HG03432 (cell line): ENCODE data around the gene TMEM62.
"Not testable (repeated sequence)": the region's sequence is repeated elsewhere in the genome, so short reads cannot be mapped to it uniquely, and the experiment has no call there.

Experiments
- ATAC-seq: cut with Tn5 transposase; IDR thresholded peaks from one replicate; pipeline ENCODE4 v1.9.1; 2021; ENCODE audit warnings: mild to moderate bottlenecking, moderate library complexity; ENCODE audit not compliant: unreplicated experiment

Gene TMEM62

DNA sequence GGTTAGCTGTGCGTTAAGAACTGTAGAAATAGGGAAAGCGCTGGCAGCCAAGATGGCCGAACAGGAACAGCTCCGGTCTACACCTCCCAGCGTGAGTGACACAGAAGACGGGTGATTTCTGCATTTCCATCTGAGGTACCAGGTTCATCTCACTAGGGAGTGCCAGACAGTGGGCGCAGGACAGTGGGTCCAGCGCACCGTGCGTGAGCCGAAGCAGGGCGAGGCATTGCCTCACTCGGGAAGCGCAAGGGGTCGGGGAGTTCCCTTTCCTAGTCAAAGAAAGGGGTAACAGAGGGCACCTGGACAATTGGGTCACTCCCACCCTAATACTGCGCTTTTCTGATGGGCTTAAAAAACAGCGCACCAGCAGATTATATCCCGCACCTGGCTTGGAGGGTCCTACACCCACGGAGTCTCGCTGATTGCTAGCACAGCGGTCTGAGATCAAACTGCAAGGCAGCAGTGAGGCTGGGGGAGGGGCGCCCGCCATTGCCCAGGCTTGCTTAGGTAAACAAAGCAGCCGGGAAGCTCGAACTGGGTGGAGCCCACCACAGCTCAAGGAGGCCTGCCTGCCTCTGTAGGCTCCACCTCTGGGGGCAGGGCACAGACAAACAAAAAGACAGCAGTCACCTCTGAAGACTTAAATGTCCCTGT is 42.4 kb downstream of the TMEM62 start:
- not testable (repeated sequence) for ATAC-seq

- ATAC-seq, result not testable (repeated sequence)
Measured at GRCh38 chr15:43177147-43177546, 43.8 kb downstream of the TMEM62 start.

DNA sequence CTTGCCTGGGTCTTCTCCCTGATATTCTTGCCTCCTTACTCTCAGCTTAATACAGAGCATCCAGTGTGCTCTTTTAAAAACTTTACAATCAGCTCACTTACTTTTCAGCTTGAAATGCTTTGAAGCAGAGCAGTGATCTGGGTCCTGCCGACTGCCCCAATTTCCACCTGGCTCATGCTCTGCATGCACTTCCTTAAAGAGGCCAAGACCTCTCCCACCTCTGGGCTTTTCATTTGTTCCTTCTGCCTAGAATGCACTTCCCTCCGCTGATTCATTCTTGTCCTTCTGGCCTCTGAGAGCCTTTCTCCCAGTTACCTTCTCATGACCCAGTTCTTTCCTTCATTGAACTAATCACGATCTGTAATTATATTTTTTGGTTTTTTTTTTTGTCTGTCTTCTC is 49.9 kb downstream of the TMEM62 start:
- ATAC-seq, result no peak

- ATAC-seq, result no peak
Measured at GRCh38 chr15:43184407-43185124, 51.2 kb downstream of the TMEM62 start.

- ATAC-seq, result peak; percentile 95
Measured at GRCh38 chr15:43185157-43186002, 52.0 kb downstream of the TMEM62 start, which contains the start of gene CCNDBP1. TSS of gene CCNDBP1 (plus strand) at chr15:43185403. CDS start at chr15:43185499, 96 bp downstream.

DNA sequence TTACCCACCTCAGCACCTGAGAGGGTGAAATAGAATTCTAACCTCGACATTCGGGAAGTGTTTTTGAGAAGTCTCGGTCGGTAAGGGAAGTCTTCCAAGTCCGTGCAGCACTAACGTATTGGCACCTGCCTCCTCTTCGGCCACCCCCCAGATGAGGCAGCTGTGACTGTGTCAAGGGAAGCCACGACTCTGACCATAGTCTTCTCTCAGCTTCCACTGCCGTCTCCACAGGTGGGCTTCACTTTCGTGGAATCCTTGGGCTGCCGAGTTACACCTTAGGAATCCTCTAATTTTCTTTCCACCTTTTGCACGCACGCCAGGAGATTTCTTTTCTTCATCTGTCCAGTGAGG is 52.6 kb downstream of the TMEM62 start:
- ATAC-seq, result peak; percentile 21

DNA sequence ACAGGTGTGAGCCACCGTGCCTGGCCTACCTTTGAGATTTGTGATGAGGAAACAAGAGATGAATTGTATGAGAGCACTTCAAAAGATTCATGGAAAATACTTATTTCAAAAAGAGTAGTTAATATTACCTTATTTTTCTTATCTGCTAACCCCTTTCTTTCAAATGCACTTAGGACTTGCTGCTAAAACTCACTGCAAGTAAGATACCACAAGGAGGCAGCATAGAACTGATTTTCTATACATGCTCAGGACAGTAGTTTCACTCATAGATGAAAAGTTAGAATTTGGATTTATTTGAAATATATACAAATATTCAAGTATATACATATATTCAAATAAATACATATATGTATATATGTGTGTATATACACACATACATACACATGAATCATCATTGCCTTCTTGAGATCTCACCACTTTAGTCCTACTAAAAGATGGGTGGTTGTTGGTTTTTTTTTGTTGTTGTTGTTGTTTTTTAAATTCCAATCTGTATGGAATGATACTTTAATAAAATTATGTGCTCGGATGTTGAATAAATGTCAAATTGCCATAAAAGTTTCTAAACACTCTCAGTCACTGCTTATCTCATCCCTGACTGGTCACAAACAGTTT is 54.3 kb downstream of the TMEM62 start:
- ATAC-seq, result no peak

DNA sequence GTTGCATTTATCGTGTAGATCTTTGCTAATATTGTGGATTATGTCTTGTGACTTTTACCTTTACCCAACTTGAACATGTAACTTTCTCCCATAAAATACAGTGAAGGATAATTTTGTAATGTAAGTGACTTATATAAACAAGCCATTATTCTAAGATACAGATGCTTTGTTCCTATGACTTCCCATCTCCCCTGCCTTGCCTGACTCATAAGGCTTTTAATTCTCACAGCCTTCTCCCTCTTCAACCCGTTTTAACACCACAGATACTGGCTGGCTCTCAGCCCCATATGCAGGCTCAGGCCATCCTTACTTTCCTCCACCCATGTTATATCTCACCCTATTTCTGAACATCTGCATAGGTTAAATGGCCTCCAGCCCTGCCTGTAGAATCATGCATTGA is 55.9 kb downstream of the TMEM62 start:
- ATAC-seq, result no peak

DNA sequence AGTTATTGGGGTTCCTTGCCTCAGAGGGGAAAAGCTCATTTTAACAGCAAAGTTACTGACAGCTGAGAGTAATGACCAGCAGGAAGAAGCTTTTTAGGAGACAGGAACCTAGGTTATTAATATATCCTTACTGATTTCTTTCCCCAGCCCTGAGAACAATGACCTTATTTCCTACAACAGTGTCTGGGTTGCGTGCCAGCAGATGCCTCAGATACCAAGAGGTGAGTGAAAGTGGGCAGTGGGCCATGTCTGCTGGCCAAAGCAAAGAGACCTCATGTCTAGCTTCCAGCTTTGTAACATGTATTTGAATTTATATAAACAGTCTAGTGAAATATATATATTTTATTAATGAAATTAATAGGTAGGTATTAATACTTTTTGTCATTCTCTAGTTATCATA is 56.8 kb downstream of the TMEM62 start:
- ATAC-seq, result no peak

DNA sequence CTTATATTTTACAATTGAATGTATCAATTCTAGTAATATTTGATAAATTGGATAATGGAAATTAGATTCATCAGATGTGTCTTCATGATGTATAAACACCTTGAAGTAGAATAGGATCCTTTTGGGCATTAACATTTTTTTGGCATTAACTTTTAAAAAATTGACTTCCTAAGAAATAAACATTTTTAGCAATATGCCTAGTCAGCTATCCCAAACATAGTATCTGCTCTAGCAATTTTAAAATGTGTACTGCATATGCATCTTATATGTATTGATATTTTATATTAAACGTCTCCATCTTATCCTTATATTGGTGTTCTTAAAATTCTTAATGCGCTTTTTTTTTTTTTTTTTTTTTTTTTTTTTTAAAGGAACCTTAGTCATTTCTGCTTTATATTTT is 60.3 kb downstream of the TMEM62 start:
- ATAC-seq, result no peak

DNA sequence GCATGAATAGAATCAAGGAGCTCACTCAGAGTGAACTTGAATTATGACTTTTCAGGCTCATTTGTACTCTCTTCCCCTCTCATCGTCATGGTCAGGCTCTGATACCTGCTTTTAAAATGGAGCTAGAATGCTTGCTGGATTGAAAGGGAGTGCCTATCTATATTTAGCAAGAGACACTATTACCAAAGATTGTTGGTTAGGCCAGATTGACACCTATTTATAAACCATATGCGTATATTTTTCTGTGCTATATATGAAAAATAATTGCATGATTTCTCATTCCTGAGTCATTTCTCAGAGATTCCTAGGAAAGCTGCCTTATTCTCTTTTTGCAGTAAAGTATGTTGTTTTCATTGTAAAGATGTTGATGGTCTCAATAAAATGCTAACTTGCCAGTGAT is 61.4 kb downstream of the TMEM62 start:
- ATAC-seq, result no peak

GRCh38 chr15:43196760-43197548 is 63.6 kb downstream of the TMEM62 start:
- ATAC-seq, result no peak

GRCh38 chr15:43197773-43198172 is 64.4 kb downstream of the TMEM62 start:
- not testable (repeated sequence) for ATAC-seq

GRCh38 chr15:43198556-43198955 is 65.2 kb downstream of the TMEM62 start:
- ATAC-seq, result not testable (repeated sequence)

DNA sequence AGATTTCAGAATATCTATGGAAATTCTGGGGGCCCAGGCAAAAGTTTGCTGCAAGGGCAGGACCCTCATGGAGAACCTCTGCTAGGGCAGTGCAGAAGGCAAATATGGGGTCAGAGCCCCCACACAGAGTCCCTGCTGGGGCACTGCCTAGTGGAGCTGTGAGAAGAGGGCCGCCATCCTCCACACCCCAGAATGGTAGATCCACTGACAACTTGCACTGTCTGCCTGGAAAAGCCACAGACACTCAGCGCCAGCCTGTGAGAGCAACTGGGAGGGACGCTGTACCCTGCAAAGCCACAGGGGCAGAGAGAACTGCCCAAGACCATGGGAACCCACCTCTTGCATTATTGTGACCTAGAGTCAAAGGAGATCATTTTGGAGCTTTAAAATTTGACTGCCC is 65.6 kb downstream of the TMEM62 start:
- no peak for ATAC-seq

DNA sequence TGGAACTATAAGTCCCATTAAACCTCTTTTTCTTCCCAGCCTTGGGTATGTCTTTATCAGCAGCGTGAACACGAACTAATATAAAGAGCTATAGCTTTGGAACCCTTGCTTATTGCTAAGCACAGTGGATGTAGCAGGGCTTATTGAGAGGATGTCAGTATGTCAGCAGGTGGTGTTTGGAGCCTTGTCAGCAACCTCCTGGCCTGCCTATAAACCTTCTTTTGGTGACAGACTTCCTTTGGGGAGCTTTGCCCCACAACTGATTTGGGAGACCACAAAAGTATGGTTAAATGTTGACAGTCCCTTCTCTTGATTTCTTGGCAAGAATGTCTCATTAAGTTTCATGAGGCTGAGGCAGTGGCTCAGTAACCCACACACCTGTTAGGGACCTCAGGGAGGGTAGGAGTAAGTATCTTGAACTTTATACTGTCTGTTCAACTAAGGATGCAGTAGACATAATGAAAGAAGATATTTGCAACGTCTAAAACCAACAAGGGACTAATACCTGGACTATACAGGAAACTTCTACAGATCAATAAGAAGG is 66.6 kb downstream of the TMEM62 start:
- ATAC-seq, result no peak

DNA sequence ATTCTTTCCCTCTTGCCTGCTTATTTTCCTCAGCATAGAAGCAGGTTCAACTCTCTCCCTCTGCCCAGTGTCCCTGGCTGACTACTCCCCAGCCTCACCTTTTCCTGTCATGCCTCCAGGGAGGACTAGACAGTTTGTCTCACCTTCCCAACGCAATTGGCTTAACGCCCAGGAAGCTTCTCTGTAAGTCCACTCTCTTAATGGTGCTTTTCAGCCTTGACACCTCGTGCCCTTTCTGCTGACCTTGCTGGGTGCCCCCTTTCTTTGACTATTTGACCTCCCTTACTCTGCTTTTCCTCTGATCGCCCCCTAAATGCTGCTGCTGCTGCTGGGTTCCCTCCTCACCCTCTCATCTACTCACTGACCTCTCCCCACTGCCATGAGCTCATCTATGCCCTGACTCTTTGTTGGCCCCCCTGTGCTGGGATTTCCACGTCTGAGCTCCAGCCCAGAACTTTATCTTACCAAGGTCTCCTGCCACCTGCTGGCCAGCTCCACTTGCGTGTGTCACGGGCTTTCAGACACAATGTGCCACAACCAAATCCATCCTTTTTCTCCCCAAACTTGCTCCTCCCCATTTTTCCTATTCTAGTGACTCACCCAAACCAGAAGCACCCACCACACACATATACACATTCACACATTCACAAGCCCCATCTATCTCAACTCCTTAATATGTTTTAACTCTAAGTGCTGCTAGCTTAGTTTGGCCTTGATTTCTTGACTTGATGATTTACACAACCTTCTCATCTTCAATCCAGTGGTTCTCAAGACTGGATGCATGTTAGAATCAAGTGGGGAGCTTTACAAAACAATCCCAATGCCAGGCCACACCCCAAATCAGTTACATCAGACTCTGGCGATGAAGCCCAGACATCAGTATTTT is 70.9 kb downstream of the TMEM62 start:
- no peak for ATAC-seq

- no peak for ATAC-seq
Measured at GRCh38 chr15:43206054-43206453, 72.7 kb downstream of the TMEM62 start.

DNA sequence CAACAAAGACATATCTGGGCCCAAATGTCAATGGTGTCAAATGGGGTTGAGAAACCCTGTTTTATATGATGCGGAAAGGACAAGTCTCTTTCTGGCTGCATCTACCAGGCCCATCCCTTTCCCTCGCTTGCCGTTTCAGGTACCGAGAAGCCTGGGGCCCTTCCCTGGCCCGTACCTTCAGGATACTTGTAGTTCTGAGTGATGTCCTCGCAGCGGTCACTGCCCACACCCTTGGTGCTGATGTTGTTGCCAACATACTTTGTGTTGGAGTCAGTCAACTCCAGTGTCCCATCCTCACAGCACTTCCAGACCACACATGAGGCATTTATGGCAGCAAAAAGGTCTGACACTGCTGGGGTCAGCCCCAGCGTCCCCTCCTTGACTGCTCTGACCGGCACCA is 73.6 kb downstream of the TMEM62 start:
- no peak for ATAC-seq
